Measurements from ENCODE around the gene GALNT1.
A peak's percentile ranks its signal among the peaks of the same experiment; 100 is the strongest.

GALNT1 gene

DNA sequence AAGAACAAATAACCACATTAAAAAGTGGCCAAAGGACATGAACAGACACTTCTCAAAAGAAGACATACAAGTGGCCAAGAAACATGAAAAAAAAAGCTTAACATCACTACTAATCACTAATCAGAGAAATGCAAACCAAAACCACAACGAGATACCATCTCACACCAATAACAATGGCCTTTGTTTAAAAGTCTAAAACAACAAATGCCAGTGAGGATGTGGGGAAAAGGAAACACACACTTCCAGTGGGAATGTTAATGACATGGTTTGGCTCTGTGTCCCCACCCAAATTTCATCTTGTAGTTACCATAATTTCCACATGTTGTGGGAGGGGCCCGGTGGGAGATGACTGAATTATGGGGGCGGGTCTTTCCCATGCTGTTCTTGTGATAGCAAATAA, 147.1 kb downstream of the GALNT1 start:
- no peak for DNase-seq

DNA sequence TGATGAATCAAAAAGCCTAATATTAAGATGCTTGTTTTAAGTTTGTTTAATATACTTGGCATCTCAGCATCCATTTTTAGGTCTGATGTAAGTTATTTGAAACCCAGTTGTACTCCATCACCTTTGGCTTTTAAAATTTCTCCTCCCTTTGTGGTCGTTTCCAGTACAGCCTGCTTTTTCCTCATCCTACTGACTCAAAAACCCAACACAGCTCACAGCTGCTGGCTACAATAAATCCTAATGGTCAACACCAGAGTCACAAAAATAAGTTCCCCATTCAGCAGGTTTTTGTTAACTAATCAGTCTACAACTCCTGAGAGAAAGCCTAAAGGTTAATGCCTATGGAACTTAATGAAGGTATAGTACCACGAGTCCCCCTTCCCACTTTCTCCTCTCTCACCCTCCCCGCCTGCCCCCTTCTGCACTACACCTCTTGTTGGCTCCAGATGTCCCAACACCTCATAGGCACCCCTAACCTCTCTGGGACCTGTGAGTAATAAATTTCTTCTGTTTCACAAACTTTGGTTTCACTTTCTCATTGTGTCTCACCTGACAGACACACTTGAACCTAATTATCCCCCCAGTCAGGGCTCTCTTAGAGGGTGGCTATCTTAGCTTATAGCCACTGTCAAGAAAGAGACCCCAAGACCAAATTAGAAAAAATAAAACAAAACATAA, 148.6 kb downstream of the GALNT1 start:
- DNase-seq: no peak

DNA sequence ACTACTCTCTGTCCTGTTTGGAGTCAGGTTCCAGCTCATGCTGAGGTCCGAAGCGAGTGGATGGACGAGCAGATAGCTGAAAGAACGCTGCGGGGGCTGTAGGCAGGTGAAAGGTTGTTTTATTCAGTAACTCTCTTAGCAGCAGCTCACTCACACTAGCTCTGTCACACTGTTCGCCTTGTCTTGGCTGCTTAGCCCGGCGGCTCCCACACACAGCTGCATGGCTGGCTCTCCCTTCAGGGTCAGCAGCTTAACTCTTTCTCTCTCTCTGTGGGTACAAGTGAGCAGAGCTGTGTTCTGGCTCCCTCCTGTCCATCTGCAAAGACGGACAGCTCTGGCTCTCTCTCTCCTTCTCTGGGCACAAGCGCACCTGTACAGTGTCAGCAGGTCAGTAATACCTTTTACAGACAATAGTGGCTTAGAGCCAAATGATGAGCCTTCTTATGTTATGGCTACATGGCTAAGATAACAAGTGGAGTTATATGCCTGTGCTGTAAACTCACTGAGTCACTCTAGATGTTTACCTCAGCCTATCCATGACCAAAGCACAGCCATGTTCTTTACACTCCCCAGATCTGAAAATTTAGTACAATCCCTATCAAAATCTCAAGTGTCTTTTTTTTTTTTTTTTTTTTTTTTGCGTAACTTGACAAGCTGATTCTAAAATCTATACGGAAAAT, 149.3 kb downstream of the GALNT1 start:
- DNase-seq: no peak

DNA sequence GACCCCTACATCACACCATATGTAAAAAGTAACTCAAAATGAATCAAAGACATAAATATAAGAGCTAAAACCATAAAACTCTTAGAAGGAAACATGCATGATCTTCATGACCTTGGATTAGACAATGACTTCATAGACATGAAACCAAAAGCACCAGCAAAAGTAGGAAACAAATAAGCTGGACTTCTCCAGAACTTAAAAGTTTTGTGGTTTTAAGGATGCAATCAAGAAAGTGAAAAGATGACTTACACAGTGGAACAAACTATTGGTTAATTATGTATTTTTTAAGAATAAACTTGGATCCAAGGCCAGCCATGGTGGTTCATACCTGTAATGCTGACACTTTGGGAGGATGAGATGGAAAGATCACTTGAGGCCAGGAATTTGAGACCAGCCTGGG, 150.2 kb downstream of the GALNT1 start:
- no peak for DNase-seq

DNA sequence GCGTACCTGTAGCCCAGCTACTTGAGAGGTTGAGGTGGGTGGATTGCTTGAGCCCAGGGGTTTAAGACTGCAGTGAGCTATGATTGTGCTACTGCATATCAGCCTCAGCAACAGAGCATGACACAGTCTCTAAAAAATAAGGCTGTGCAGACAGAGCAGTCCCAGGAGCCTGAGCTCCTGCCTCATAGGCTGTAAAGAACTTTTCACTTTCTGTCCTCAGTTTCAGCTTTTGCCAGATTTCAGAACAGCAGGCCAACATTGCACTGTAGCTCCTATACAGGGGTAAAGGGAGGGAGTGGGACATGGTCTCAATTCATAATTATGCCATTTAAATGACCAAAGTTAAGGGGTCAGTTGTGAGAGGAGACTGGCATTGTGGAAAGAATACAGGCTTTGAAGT, 150.6 kb downstream of the GALNT1 start:
- no peak for DNase-seq

DNA sequence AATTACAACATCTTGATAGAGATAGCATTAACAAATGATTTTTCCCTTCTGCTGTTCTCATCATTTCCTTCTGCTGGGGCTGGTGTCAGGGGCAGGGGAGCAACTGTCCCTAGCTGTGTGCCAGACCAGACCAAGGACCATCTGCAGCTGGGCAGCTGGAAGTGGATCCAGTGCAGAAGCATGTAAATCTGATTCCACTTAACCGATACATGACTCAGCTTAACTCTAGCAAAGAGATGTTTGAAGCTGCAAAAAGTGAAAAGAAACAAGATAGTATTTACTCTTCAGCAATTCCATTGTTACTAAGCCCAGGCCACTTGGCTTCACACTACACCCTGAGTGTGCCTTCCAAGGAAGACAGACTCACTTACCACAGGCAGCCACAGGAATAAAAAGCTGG, 151.1 kb downstream of the GALNT1 start:
- no peak for DNase-seq

DNA sequence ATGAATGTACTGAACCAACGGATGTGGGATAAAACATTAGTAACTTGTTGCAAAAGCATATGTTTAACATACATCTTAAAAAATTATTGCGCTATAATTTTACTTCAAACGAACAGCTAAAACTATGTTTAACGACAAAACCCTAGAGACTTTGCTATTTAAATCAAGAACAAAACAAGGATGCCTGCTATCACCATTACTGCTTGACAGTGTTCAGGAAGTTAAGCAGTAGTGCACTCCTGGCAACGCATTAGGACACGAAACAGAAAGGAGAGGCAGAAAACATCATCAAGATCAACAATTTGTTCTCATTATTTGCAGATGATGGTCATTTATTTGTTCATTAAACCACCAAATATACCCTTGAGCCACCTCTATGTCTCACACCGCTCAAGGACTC, 151.9 kb downstream of the GALNT1 start:
- no peak for DNase-seq

DNA sequence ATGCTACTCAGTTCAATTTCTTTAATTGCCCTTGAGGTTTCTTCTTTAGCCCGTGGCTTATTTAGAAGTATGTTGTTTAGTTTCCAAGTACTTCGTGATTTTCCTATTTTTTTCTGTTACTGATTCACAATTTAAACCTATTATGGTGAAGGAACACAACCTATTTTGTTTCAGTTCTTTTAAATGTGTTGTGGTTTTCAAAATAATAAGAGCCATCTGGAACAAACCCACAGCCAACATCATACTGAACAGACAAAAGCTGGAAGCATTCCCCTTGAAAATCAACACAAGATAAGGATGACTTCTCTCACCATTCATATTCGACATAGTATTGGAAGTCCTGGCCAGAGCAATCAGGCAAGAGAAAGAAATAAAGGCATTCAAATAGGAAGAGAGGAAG, 155.2 kb downstream of the GALNT1 start:
- no peak for DNase-seq

DNA sequence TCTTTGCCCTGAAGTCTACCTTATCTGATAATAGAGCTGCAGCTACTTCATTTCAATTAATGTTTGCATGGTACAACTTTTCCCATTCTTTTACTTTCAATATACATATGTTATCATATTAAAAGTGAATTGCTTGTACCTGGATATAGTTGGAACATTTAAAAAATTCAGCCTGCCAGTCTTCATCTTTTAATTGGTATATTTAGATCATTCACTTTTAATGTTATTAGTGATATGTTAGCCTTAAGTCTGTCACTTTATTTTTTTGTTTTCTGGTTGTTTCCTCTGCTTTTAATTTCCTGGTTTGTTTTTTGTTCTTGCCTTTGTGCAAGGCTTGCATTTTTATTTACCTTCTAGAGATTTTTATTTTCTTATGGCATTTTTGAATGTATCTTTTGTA, 158.2 kb downstream of the GALNT1 start:
- DNase-seq: no peak

DNA sequence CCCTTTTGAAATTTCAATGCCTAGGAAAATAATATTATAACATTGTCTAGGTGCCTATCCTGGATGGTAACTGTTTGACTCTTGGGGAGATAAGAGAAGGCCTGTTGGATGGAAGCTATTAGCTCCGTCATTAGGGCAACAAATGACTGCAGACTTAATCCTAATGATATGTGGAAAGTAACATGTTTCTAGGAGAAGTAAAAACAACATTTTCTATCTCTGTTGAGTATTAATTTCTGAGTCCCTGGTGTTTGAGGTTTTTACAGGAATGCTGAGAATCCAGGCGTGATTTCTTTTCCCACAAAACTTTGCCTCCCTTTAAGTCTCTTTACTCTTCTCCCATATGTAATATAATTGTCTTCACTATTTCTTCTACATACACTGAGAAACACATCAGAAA, 159.1 kb downstream of the GALNT1 start:
- no peak for DNase-seq

DNA sequence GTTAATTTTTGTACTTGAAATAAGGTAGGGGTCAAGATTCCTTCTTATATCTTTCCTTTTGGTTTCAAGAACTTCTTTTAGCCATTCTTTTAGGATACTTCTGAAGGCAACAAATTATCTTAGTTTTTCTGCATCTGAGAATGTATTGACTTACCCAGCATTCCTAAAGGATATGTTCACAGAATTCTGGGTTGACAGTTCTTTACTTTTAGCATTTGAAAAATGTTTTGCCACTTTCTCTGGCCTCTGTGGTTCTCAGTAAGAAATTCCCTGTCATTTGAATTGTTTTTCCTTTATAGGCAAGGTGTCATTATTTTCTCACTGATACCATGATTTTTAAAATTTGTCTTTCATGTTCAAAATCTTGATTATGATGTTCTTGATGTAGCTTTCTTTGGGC, 162.4 kb downstream of the GALNT1 start:
- no peak for DNase-seq

DNA sequence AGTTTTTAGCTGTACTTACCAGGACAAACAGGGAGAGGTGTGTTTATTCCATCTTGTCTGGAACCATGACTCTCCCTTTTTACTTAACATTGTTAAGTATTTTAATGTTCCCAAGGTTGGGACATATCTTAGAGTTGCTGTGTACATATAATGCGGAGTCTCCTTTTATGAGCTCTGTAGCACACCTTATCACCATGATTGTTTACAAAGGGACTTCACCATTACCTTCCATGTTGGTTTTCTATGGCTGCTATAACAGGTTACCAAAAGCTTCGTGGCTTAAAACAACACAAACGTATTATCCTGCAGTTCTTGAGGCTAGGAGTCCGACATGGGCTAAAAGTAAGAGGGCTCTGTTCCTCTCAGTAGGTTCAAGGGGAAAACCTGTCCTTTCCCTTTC, 164.3 kb downstream of the GALNT1 start:
- DNase-seq: no peak

DNA sequence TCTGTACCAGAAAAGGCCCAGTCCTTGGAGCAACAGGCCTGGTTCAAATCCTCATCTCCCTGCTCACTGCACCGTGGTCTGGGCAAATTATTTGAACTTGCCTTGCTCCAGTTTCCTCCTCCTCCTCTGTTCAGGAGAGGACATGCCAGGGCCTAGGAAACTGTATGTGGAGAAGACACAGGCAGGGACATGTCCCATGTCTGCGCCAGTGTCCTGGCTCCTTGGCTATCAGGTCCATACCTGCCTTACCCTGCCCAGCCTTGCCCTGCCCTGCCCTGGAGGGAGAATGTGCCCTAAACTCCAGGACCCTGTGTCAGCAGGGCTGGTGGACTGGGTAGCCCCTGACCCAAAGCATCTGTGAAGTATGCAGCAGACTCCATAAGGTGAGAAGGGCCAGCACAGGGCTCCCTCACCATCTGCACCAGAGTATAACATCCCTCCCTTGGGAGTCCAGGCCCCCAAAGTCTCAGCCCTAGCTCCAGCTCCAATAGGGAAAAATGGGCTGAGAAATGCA, 165.3 kb downstream of the GALNT1 start:
- no peak for DNase-seq

DNA sequence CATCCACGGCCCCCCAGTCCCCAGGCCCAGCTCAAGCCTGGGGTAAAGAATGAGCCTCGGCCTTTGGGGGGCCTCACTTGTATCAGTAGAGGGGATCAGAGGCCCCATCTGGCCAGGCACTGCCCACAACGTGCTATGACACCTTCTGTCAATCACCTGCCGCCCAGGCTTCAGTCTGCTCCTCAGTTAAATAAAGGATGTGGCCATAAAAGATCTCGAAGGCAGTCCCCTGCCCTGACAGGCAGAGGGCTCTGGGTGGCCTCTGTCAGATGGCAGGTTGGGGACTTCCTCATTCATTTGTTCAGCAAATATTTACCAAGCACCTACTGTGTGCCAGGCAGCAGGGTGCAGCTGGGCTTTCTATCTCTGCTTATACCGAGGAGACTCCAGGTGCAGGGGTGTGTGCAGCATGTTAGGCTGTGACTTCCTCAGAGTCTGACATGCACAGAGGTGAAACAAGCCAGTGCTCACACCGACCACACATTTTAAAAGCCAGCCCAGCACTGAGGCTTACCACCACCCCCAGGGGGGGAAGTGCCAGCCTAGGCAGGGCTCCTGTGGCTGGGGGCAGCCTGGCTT, 166.4 kb downstream of the GALNT1 start:
- no peak for DNase-seq

DNA sequence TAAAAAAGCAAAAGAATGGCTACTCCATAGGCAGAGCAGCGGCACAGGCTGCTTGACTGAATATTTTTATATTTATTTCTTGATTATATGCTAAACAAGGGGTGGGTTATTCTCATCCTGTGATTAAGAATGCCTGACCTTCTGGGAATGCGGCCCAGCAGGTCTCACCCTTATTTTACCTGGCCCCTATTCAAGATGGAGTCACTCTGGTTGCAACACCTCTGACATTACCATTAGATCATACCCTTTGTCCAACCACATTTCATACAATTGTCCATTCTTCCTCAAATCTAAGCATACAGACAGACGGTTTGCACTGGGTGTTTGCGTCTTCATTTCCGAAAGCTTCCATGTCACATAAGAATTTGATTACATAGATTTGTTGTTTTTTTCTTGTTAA, 168.2 kb downstream of the GALNT1 start:
- DNase-seq: no peak

DNA sequence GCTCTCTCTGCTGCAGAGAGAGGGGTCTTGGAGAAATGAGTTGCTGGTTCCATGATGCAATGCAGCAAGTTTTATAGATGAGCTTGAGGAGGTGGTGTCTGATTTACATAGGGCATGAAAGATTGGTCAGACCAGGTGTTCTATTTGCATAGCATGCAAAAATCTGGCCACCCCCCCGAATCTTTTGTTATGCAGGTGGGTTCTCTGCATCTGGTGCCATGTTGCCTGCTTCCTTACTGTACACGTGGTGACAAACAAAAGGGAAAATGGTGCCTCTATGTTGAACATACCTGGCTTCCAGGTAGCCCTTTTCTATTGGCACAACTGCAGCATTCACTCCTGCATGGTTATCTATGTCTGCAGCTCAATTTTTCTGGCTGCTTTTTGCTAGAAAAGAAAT, 169.4 kb downstream of the GALNT1 start:
- no peak for DNase-seq

DNA sequence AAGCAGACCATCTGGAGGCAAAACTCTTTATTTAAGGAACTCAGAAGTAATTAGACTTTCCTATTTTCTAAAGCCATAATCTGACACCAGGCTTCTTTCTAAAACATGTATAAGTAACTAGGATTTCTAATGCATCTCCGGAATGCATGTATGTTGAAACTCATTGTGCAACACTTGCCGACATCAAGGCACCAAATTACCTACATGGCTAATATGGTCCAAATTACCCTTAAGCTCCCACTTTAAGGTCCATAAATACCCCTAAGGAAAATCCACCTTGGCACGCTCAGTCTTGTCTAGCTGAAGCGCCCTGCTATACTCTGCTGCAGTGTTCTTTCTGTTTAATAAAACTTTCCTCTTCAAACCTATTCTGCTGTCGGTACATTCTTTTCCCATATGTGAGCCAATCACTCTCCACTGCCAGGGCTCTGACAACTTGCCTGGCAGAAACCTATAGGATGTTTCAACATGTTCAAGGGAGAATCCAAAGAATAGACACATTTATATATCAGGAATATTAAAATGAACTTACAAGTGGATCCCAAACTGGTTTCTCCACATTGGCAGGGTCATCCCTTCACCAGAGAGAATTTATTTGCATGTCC, 171.9 kb downstream of the GALNT1 start:
- DNase-seq: no peak

DNA sequence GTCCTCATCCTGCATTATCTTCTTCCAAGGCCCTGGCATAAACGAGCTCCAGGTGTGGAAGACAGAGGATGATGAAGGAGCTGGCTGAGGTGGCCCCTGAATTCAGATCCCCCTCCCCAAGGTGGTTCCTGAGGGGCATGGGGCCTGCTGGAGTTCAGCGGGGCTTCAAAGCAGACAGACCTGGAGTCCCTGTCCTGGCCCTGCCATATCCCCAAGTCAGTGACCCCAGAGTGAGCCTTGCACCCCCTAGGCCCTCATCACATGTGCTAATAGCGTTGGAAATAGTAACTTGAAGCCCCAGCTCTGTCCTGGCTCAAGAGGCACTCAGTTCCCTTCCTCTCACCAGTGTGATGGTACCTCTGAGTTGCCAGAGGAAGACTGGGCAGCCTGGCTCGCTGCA, 172.9 kb downstream of the GALNT1 start:
- no peak for DNase-seq

DNA sequence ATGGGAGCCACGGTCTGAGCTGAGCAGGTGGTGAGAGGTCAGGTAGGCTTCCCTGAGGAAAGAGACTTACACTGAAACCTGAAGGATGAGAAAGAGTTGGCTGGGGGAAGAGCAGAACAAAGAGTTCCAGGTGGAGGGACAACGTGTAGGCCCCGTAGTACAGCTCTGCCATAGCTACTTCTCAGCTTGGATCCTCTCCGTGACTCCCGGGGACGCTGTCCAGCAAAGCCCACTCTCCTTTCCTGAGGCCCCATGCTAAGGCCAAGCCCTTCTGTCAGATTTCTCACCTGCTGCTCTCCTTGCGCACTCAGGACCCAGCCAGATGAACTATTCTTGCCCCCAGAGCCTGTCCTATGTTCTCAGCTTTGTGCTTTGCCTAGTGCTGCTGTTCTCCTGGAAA, 173.8 kb downstream of the GALNT1 start:
- DNase-seq: no peak

DNA sequence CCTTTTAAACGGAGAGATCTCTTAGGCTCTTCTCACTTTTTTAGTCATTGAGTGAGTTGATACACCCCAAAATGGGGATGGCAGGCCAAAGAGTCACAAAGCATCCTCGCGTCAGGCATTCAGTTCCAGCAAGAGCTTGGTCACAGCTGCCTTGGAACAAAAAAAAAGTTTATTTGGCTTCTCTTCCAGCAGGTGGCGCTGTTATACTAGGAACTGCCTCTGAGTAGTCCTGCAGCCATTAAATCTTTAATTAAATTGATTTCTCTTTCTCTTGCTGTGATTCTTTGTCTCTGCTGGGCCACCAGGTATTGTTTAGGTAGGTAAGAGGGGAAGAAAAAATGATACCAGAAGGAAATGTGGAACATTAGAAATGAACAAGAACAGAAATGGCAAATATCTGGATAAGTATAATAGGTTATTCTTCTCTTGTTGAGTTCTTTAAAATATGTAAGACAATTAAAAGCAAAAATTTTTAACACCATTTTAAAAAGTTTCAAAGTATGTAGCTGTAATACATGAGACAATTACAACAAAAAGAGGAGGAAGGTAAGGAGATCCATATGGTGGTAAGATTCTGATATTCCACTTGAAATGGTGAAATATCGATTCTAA, 175.1 kb downstream of the GALNT1 start:
- DNase-seq: peak; percentile 27
